ENCODE results near the gene ATAD3B.
"Not testable (repeated sequence)": the region's sequence is repeated elsewhere in the genome, so short reads cannot be mapped to it uniquely, and the experiment has no call there.

Gene ATAD3B

GRCh38 chr1:1452365-1452739 lies 19.2 kb upstream of the ATAD3B start:
- DNase-seq: not testable (repeated sequence)

- no peak for DNase-seq
These were observed 18.7 kb upstream of the ATAD3B start for GRCh38 chr1:1452882-1453281.

GRCh38 chr1:1454286-1455056 lies 17.1 kb upstream of the ATAD3B start:
- DNase-seq: not testable (repeated sequence)

GRCh38 chr1:1455366-1455884 lies 16.1 kb upstream of the ATAD3B start:
- DNase-seq: no peak

- not testable (repeated sequence) for DNase-seq
These were observed 15.6 kb upstream of the ATAD3B start for GRCh38 chr1:1455934-1456333.

- not testable (repeated sequence) for DNase-seq
These were observed 14.8 kb upstream of the ATAD3B start for GRCh38 chr1:1456683-1457255.

GRCh38 chr1:1459156-1459555 lies 12.4 kb upstream of the ATAD3B start:
- DNase-seq: not testable (repeated sequence)

- not testable (repeated sequence) for DNase-seq
These were observed 11.9 kb upstream of the ATAD3B start for GRCh38 chr1:1459711-1460110.

- DNase-seq: no peak
These were observed 10.9 kb upstream of the ATAD3B start for GRCh38 chr1:1460540-1461130.

GRCh38 chr1:1461721-1462317 lies 9.7 kb upstream of the ATAD3B start:
- DNase-seq: no peak

- no peak for DNase-seq
These were observed 9.1 kb upstream of the ATAD3B start for GRCh38 chr1:1462318-1462966.

- no peak for DNase-seq
These were observed 8.3 kb upstream of the ATAD3B start for GRCh38 chr1:1463312-1463711.

GRCh38 chr1:1468196-1468985 lies 3.2 kb upstream of the ATAD3B start:
- not testable (repeated sequence) for DNase-seq

GRCh38 chr1:1470626-1471388 lies 758 bp upstream of the ATAD3B start:
- no peak for DNase-seq

- DNase-seq: not testable (repeated sequence)
These were observed 700 bp downstream of the ATAD3B start for GRCh38 chr1:1472053-1472876.

GRCh38 chr1:1476011-1476410 lies 4.4 kb downstream of the ATAD3B start:
- not testable (repeated sequence) for DNase-seq

GRCh38 chr1:1477206-1477605 lies 5.6 kb downstream of the ATAD3B start:
- DNase-seq: no peak

GRCh38 chr1:1479547-1480487 lies 8.3 kb downstream of the ATAD3B start:
- no peak for DNase-seq

GRCh38 chr1:1480488-1480867 lies 8.9 kb downstream of the ATAD3B start:
- not testable (repeated sequence) for DNase-seq
